H9 (cell line): ENCODE data around the gene CYBA. TPM values are rescaled to one million over a fixed set of nuclear protein-coding genes. Genes with fewer than 3 reads are reported as not detected.

Source experiments
- DNase-seq: peaks from one replicate; pipeline ENCODE4 v3.0.0-alpha.2; 2017
- H2AFZ ChIP-seq: one replicate; pipeline ENCODE4 v1.6.1; 2013; ENCODE audit warnings: mild to moderate bottlenecking, low read length, control low read depth, moderate library complexity
- H2AK5ac ChIP-seq: 2 replicates; pipeline ENCODE4 v1.6.1; 2013; ENCODE audit warnings: low read length, control low read depth, mixed read lengths; ENCODE audit not compliant: insufficient read length
- H2BK120ac ChIP-seq: one replicate; pipeline ENCODE4 v1.6.1; 2013; ENCODE audit warnings: low read depth, mild to moderate bottlenecking, low read length, control low read depth, inconsistent platforms; ENCODE audit not compliant: poor library complexity, severe bottlenecking
- H2BK12ac ChIP-seq: 2 replicates; pipeline ENCODE4 v1.6.1; 2013; ENCODE audit warnings: low read length, control low read depth, mixed read lengths, low read depth; ENCODE audit not compliant: insufficient read length
- H2BK15ac ChIP-seq: 2 replicates; pipeline ENCODE4 v1.6.1; 2013; ENCODE audit warnings: low read depth, low read length, control low read depth
- H2BK20ac ChIP-seq: one replicate; pipeline ENCODE4 v1.6.1; 2013; ENCODE audit warnings: low read depth, mild to moderate bottlenecking, low read length, control low read depth, inconsistent platforms; ENCODE audit not compliant: poor library complexity, severe bottlenecking
- H2BK5ac ChIP-seq: 2 replicates; pipeline ENCODE4 v1.6.1; 2013; ENCODE audit warnings: low read length, control low read depth, mixed read lengths; ENCODE audit not compliant: insufficient read length
- H3K14ac ChIP-seq: 2 replicates; pipeline ENCODE4 v1.6.1; 2013; ENCODE audit warnings: low read length, control low read depth; ENCODE audit not compliant: insufficient read depth
- H3K18ac ChIP-seq: 2 replicates; pipeline ENCODE4 v1.6.1; 2013; ENCODE audit warnings: low read depth, mild to moderate bottlenecking, mixed read lengths, low read length, control low read depth; ENCODE audit not compliant: insufficient read length
- H3K23ac ChIP-seq: 2 replicates; pipeline ENCODE4 v1.6.1; 2013; ENCODE audit warnings: low read length, control low read depth, mixed read lengths, low read depth; ENCODE audit not compliant: insufficient read length
- H3K23me2 ChIP-seq: 2 replicates; pipeline ENCODE4 v1.6.1; 2013; ENCODE audit warnings: low read depth, mild to moderate bottlenecking, mixed read lengths, low read length, control low read depth; ENCODE audit not compliant: insufficient read length, poor library complexity, severe bottlenecking
- H3K27ac ChIP-seq: 2 replicates; pipeline ENCODE4 v1.5.1; 2013; ENCODE audit warnings: low read length, control low read depth, mixed read lengths, low read depth; ENCODE audit not compliant: insufficient read length
- H3K27me3 ChIP-seq: 2 replicates; pipeline ENCODE4 v1.6.1; 2013; ENCODE audit warnings: low read length, control low read depth, inconsistent platforms; ENCODE audit not compliant: insufficient read depth
- H3K4ac ChIP-seq: 2 replicates; pipeline ENCODE4 v1.6.1; 2013; ENCODE audit warnings: low read depth, mild to moderate bottlenecking, control low read depth, inconsistent platforms, low read length, moderate library complexity
- H3K4me1 ChIP-seq: 2 replicates; pipeline ENCODE4 v1.6.1; 2013; ENCODE audit warnings: low read length, control low read depth, inconsistent platforms; ENCODE audit not compliant: insufficient read depth
- H3K4me2 ChIP-seq: 2 replicates; pipeline ENCODE4 v1.6.1; 2013; ENCODE audit warnings: low read length, control low read depth, mixed read lengths; ENCODE audit not compliant: insufficient read length, insufficient read depth
- H3K56ac ChIP-seq: 2 replicates; pipeline ENCODE4 v1.6.1; 2013; ENCODE audit warnings: low read depth, mild to moderate bottlenecking, mixed read lengths, low read length, control low read depth; ENCODE audit not compliant: insufficient read length
- H3K79me1 ChIP-seq: 2 replicates; pipeline ENCODE4 v1.6.1; 2013; ENCODE audit warnings: low read depth, mild to moderate bottlenecking, moderate library complexity, low read length, control low read depth, inconsistent platforms; ENCODE audit not compliant: insufficient read depth, poor library complexity, severe bottlenecking
- H3K79me2 ChIP-seq: 2 replicates; pipeline ENCODE4 v1.6.1; 2013; ENCODE audit warnings: low read length, control low read depth, inconsistent platforms; ENCODE audit not compliant: insufficient read depth
- H3K9ac ChIP-seq: 2 replicates; pipeline ENCODE4 v1.6.1; 2013; ENCODE audit warnings: low read length, control low read depth, mixed read lengths; ENCODE audit not compliant: insufficient read length; ENCODE audit errors: extremely low read depth
- H3K9me3 ChIP-seq: one replicate; pipeline ENCODE4 v1.6.1; 2013; ENCODE audit warnings: low read depth, low read length, inconsistent platforms; ENCODE audit not compliant: control insufficient read depth
- H3T11ph ChIP-seq: one replicate; pipeline ENCODE4 v1.6.1; 2013; ENCODE audit warnings: mild to moderate bottlenecking, low read length, control low read depth, inconsistent platforms
- H4K20me1 ChIP-seq: one replicate; pipeline ENCODE4 v1.6.1; 2013; ENCODE audit not compliant: control insufficient read depth, insufficient read length, insufficient read depth
- H4K5ac ChIP-seq: 2 replicates; pipeline ENCODE4 v1.6.1; 2013; ENCODE audit warnings: low read depth, mild to moderate bottlenecking, mixed read lengths, low read length, control low read depth; ENCODE audit not compliant: insufficient read length
- H4K8ac ChIP-seq: replicated peaks from 2 replicates; pipeline ENCODE4 v1.6.1; 2013; ENCODE audit warnings: low read length, control low read depth, mixed read lengths, low read depth; ENCODE audit not compliant: insufficient read length
- H4K91ac ChIP-seq: 2 replicates; pipeline ENCODE4 v1.6.1; 2013; ENCODE audit warnings: low read depth, mild to moderate bottlenecking, moderate library complexity, mixed read lengths, low read length, control low read depth; ENCODE audit not compliant: insufficient read length
- H3K27ac Mint-ChIP-seq, 3 experiments: 2 replicates in 2 of 3; 3 replicates in 1 of 3; pipeline ENCODE4 v1.8.0; 2020 to 2021; ENCODE audit warnings: mixed read lengths in 3 of 3, mild to moderate bottlenecking in 1 of 3, moderate library complexity in 1 of 3
- H3K27me3 Mint-ChIP-seq: 2 replicates; pipeline ENCODE4 v1.8.0; 2021; ENCODE audit warnings: low read depth, mild to moderate bottlenecking, moderate library complexity, mixed read lengths
- H3K36me3 Mint-ChIP-seq, 3 experiments: 2 replicates in 2 of 3; 3 replicates in 1 of 3; pipeline ENCODE4 v1.8.0; 2020 to 2021; ENCODE audit warnings: low read depth in 3 of 3, mixed read lengths in 3 of 3; ENCODE audit not compliant: insufficient read depth in 1 of 3
- H3K4me1 Mint-ChIP-seq, 2 experiments: 2 replicates each; pipeline ENCODE4 v1.8.0; 2020; ENCODE audit warnings: mixed read lengths in 2 of 2
- H3K4me3 Mint-ChIP-seq, 2 experiments: 2 replicates in 1 of 2; 3 replicates in 1 of 2; pipeline ENCODE4 v1.8.0; 2020 to 2021; ENCODE audit warnings: mild to moderate bottlenecking in 2 of 2, mixed read lengths in 2 of 2, moderate library complexity in 1 of 2
- H3K9me3 Mint-ChIP-seq, 2 experiments: 2 replicates in 1 of 2; 3 replicates in 1 of 2; pipeline ENCODE4 v1.8.0; 2020; ENCODE audit warnings: mild to moderate bottlenecking in 2 of 2, mixed read lengths in 2 of 2, moderate library complexity in 1 of 2
- CTCF ChIP-seq: fragments of 200-600 bp; sonication (generic); conservative IDR thresholded peaks from 3 replicates; pipeline ENCODE4 v1.8.0; 2021; ENCODE audit warnings: antibody characterized with exemption, mild to moderate bottlenecking
- WGBS: extraction: QIAGEN DNeasy Blood & Tissue Kit; methylation state at CpG from one replicate; pipeline ENCODE4 v1.1.7; 2013; ENCODE audit warnings: missing lambda C conversion rate, low lambda C conversion rate, mixed read lengths; ENCODE audit not compliant: insufficient read length; ENCODE audit errors: extremely low coverage; 5-methylcytosine and 5-hydroxymethylcytosine counted together
- total RNA-seq: library from RNA; stranded (reverse); gene quantifications from 2 replicates; pipeline ENCODE4 v1.2.1, GENCODE V29; 2021

The CYBA gene
- total RNA-seq, 1 experiment from 2014 or later: 153 TPM

GRCh38 chr16:88686062-88686438 lies 35.2 kb upstream of the CYBA start:
- Histone ChIP-seq H3K79me2 (no peaks in the 10 kb centered on the region), H4K20me1 (no peaks in the 10 kb centered on the region), H3K4me2 (peak overlapping the region; percentile 48), H3K27ac (no peak overlapping the region), H3T11ph (no peak overlapping the region), H3K4me1 (no peaks in the 10 kb centered on the region), H3K18ac (no peak overlapping the region), H3K4ac (no peak overlapping the region), H3K23ac (no peak overlapping the region), H3K9ac (no peak overlapping the region), H2AFZ (no peak overlapping the region), H2BK15ac (no peak overlapping the region), H4K91ac (no peak overlapping the region), H3K27me3 (no peaks in the 10 kb centered on the region; the same call in 1 of the 2 replicates), H3K9me3 (no peaks in the 10 kb centered on the region), H3K56ac (no peak overlapping the region), H2BK12ac (no peak overlapping the region), H3K14ac (no peak overlapping the region), H2BK120ac (no peak overlapping the region), H3K79me1 (no peaks in the 10 kb centered on the region), H4K8ac (no peak overlapping the region), H2BK20ac (no peak overlapping the region), H2AK5ac (no peak overlapping the region), H2BK5ac (no peak overlapping the region), H4K5ac (no peak overlapping the region), H3K23me2 (peaks cover 12% of the 10 kb centered on the region)
- H3K27me3 Mint-ChIP-seq: peaks cover 39% of the 10 kb centered on the region
- no CpG with 5 or more reads among the region's 25 CpGs for WGBS
- no peaks in the 10 kb centered on the region for H3K9me3 Mint-ChIP-seq
- peak overlapping the region; percentile 75 to 83 for H3K4me3 Mint-ChIP-seq
- H3K27ac Mint-ChIP-seq: no peak overlapping the region
- DNase-seq: no peak
- no peak for TF ChIP-seq CTCF
- peaks cover 19 to 26% of the 10 kb centered on the region in 2 experiments for H3K4me1 Mint-ChIP-seq
- H3K36me3 Mint-ChIP-seq: no peaks in the 10 kb centered on the region
